Activated CD8-positive, alpha-beta memory T cell treated with anti-CD3 and anti-CD28 coated beads for 48 hours (primary cell): Measurements from ENCODE around the gene PTPN21.

Experiments
- DNase-seq, 3 experiments: peaks; one replicate each; pipeline ENCODE4 v3.0.0-alpha.2; 2020; ENCODE audit warnings: low read depth in 2 of 3, low spot score in 2 of 3

PTPN21 gene

GRCh38 chr14:88507208-88507607 lies 47.6 kb downstream of the PTPN21 start:
- no peak for DNase-seq

GRCh38 chr14:88505621-88506020 lies 49.2 kb downstream of the PTPN21 start:
- DNase-seq: no peak

- DNase-seq: no peak
Observed at GRCh38 chr14:88504602-88505001, 50.2 kb downstream of the PTPN21 start.

GRCh38 chr14:88503754-88504406 lies 50.9 kb downstream of the PTPN21 start:
- DNase-seq: no peak

- no peak for DNase-seq
Observed at GRCh38 chr14:88502740-88503139, 52.1 kb downstream of the PTPN21 start.

- DNase-seq: no peak
Observed at GRCh38 chr14:88500611-88501010, 54.2 kb downstream of the PTPN21 start.

GRCh38 chr14:88499225-88499624 lies 55.6 kb downstream of the PTPN21 start:
- no peak for DNase-seq

GRCh38 chr14:88496414-88496813 lies 58.4 kb downstream of the PTPN21 start:
- DNase-seq: no peak

- no peak for DNase-seq
Observed at GRCh38 chr14:88493392-88494185, 61.2 kb downstream of the PTPN21 start.

- DNase-seq: peak in 2 of 3 experiments; percentile 7 to 57
Observed at GRCh38 chr14:88492272-88493089, 62.3 kb downstream of the PTPN21 start.

- DNase-seq: no peak
Observed at GRCh38 chr14:88490168-88490567, 64.6 kb downstream of the PTPN21 start.

- DNase-seq: no peak
Observed at GRCh38 chr14:88488897-88489296, 65.9 kb downstream of the PTPN21 start.

- DNase-seq: no peak
Observed at GRCh38 chr14:88488081-88488480, 66.7 kb downstream of the PTPN21 start.

GRCh38 chr14:88482524-88482923 lies 72.3 kb downstream of the PTPN21 start:
- DNase-seq: no peak

GRCh38 chr14:88481794-88482193 lies 73.0 kb downstream of the PTPN21 start:
- no peak for DNase-seq

GRCh38 chr14:88481059-88481458 lies 73.7 kb downstream of the PTPN21 start:
- no peak for DNase-seq

- no peak for DNase-seq
Observed at GRCh38 chr14:88479574-88479987, 75.2 kb downstream of the PTPN21 start.

- no peak for DNase-seq
Observed at GRCh38 chr14:88478931-88479330, 75.9 kb downstream of the PTPN21 start.

GRCh38 chr14:88477513-88478250 lies 77.1 kb downstream of the PTPN21 start:
- DNase-seq: no peak

- DNase-seq: no peak
Observed at GRCh38 chr14:88476825-88477224, 78.0 kb downstream of the PTPN21 start.

GRCh38 chr14:88476214-88476774 lies 78.5 kb downstream of the PTPN21 start:
- DNase-seq: no peak
